ENCODE results near the gene STK32C.

STK32C gene

GRCh38 chr10:132166216-132166950 lies 141.4 kb downstream of the STK32C start:
- no peak for TF ChIP-seq YY1 (IDR thresholded peaks at IDR 0.05; ENCODE audit: insufficient read depth, insufficient read length)
- TF ChIP-seq ZNF274 (IDR thresholded peaks at IDR 0.05; ENCODE audit: low read depth, low read length) = no peak
- TF ChIP-seq SUZ12 (IDR thresholded peaks at IDR 0.05; ENCODE audit: extremely low read depth, insufficient read depth, insufficient read length) = no peak
- H3K9ac ChIP-seq (ENCODE audit: insufficient read length, low read depth) = no peak overlapping the region
- H3K4me1 ChIP-seq (ENCODE audit: insufficient read depth, insufficient read length) = peaks cover 16% of the 10 kb centered on the region
- peaks cover 2% of the 10 kb centered on the region for H3K36me3 ChIP-seq (ENCODE audit: insufficient read depth, insufficient read length, low read length)
- H3K27me3 ChIP-seq (ENCODE audit: insufficient read depth, insufficient read length) = no peaks in the 10 kb centered on the region
- DNase-seq (ENCODE audit: low read depth, low spot score) = no peak
- no peak overlapping the region for H3K4me3 ChIP-seq (ENCODE audit: insufficient read length, low read depth)
- H3K9me3 ChIP-seq (ENCODE audit: insufficient read depth, low read length) = no peaks in the 10 kb centered on the region

- H3K9me3 ChIP-seq (ENCODE audit: insufficient read depth, low read length) = no peaks in the 10 kb centered on the region
- no peak for DNase-seq (ENCODE audit: low read depth, low spot score)
- TF ChIP-seq SUZ12 (IDR thresholded peaks at IDR 0.05; ENCODE audit: extremely low read depth, insufficient read depth, insufficient read length) (no peak), YY1 (IDR thresholded peaks at IDR 0.05; ENCODE audit: insufficient read depth, insufficient read length) (no peak), ZNF274 (IDR thresholded peaks at IDR 0.05; ENCODE audit: low read depth, low read length) (no peak)
- peaks cover 2% of the 10 kb centered on the region for H3K36me3 ChIP-seq (ENCODE audit: insufficient read depth, insufficient read length, low read length)
- H3K9ac ChIP-seq (ENCODE audit: insufficient read length, low read depth) = no peak overlapping the region
- no peak overlapping the region for H3K4me3 ChIP-seq (ENCODE audit: insufficient read length, low read depth)
- peaks cover 16% of the 10 kb centered on the region for H3K4me1 ChIP-seq (ENCODE audit: insufficient read depth, insufficient read length)
- H3K27me3 ChIP-seq (ENCODE audit: insufficient read depth, insufficient read length) = no peaks in the 10 kb centered on the region
Measured at GRCh38 chr10:132165416-132165980, 142.3 kb downstream of the STK32C start.

DNA sequence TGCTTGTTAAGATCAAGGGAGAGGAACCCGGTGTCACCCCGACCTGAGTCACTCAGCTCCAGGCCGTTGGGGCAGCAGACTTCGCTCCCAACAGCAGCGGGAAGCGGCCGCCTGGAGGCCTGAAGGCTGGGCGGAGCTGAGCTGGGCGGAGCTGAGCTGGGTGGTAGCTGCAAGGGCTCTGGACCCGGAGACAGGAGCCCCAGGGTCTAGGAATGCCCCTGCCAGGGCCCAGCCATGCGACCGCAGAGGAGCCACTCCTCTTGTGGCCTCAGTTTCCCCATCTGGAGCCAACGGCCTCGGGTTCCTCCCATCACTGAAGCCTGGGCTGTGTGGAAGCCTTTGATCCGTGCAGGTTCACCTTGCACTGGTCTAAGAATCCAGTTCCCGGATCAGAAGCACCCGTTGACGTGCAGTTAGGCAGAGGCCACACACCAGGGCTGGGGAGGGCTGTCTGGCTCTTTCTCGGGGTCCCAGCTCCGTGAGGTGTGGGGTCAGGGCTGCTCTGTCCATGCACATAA lies 142.9 kb downstream of the STK32C start:
- no peak for DNase-seq (ENCODE audit: low read depth, low spot score)
- peaks cover 16% of the 10 kb centered on the region for H3K4me1 ChIP-seq (ENCODE audit: insufficient read depth, insufficient read length)
- no peak for TF ChIP-seq SUZ12 (IDR thresholded peaks at IDR 0.05; ENCODE audit: extremely low read depth, insufficient read depth, insufficient read length)
- no peak for TF ChIP-seq YY1 (IDR thresholded peaks at IDR 0.05; ENCODE audit: insufficient read depth, insufficient read length)
- TF ChIP-seq ZNF274 (IDR thresholded peaks at IDR 0.05; ENCODE audit: low read depth, low read length) = no peak
- H3K36me3 ChIP-seq (ENCODE audit: insufficient read depth, insufficient read length, low read length) = peaks cover 2% of the 10 kb centered on the region
- no peaks in the 10 kb centered on the region for H3K27me3 ChIP-seq (ENCODE audit: insufficient read depth, insufficient read length)
- H3K9me3 ChIP-seq (ENCODE audit: insufficient read depth, low read length) = no peaks in the 10 kb centered on the region
- no peak overlapping the region for H3K9ac ChIP-seq (ENCODE audit: insufficient read length, low read depth)
- H3K4me3 ChIP-seq (ENCODE audit: insufficient read length, low read depth) = no peak overlapping the region

- DNase-seq (ENCODE audit: low read depth, low spot score) = no peak
- H3K4me1 ChIP-seq (ENCODE audit: insufficient read depth, insufficient read length) = peaks cover 16% of the 10 kb centered on the region
- H3K4me3 ChIP-seq (ENCODE audit: insufficient read length, low read depth) = no peak overlapping the region
- H3K27me3 ChIP-seq (ENCODE audit: insufficient read depth, insufficient read length) = no peaks in the 10 kb centered on the region
- H3K36me3 ChIP-seq (ENCODE audit: insufficient read depth, insufficient read length, low read length) = peaks cover 2% of the 10 kb centered on the region
- H3K9ac ChIP-seq (ENCODE audit: insufficient read length, low read depth) = no peak overlapping the region
- TF ChIP-seq SUZ12 (IDR thresholded peaks at IDR 0.05; ENCODE audit: extremely low read depth, insufficient read depth, insufficient read length) (no peak), ZNF274 (IDR thresholded peaks at IDR 0.05; ENCODE audit: low read depth, low read length) (no peak), YY1 (IDR thresholded peaks at IDR 0.05; ENCODE audit: insufficient read depth, insufficient read length) (no peak)
- H3K9me3 ChIP-seq (ENCODE audit: insufficient read depth, low read length) = no peaks in the 10 kb centered on the region
Measured at GRCh38 chr10:132163826-132164515, 143.8 kb downstream of the STK32C start.

GRCh38 chr10:132163278-132163765 lies 144.4 kb downstream of the STK32C start:
- Histone ChIP-seq H3K27me3 (ENCODE audit: insufficient read depth, insufficient read length) (no peaks in the 10 kb centered on the region), H3K36me3 (ENCODE audit: insufficient read depth, insufficient read length, low read length) (peaks cover 2% of the 10 kb centered on the region), H3K9me3 (ENCODE audit: insufficient read depth, low read length) (no peaks in the 10 kb centered on the region), H3K9ac (ENCODE audit: insufficient read length, low read depth) (no peak overlapping the region), H3K4me3 (ENCODE audit: insufficient read length, low read depth) (no peak overlapping the region), H3K4me1 (ENCODE audit: insufficient read depth, insufficient read length) (peaks cover 16% of the 10 kb centered on the region)
- no peak for DNase-seq (ENCODE audit: low read depth, low spot score)
- TF ChIP-seq ZNF274 (IDR thresholded peaks at IDR 0.05; ENCODE audit: low read depth, low read length) = no peak
- no peak for TF ChIP-seq SUZ12 (IDR thresholded peaks at IDR 0.05; ENCODE audit: extremely low read depth, insufficient read depth, insufficient read length)
- no peak for TF ChIP-seq YY1 (IDR thresholded peaks at IDR 0.05; ENCODE audit: insufficient read depth, insufficient read length)

DNA sequence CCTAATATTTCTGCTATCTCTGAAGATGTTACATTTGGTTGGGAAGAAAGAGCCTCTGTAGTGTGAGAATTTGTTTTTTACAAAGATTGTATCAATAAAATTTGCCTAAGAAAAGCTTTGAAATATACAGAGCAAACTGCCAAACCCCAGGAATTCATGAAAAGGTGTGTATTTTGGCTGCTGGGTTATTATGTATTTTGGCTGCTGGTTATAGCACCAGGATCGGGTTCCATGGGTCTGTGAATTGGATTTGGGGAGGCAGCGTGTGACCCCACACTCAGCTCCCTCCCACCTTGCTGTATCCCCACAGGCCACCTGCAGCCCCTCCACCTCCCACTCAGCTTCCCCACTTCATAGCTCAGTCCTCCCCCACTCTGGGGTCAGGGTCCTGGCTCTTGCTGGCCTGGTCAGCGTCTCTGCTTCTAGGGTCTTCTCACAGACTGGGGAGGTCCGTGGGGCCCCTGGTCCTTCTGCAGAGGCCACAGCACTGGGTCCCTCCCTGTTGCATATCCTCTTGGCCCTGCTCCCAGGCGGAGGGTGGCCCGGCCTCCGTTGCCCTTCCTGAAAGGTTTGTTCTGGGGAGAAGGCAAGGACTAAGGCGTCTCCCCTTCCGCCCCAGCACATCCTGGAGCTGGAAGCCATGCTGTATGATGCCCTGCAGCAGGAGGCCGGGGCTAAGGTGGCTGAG lies 145.0 kb downstream of the STK32C start:
- DNase-seq (ENCODE audit: low read depth, low spot score) = no peak
- Histone ChIP-seq H3K9ac (ENCODE audit: insufficient read length, low read depth) (no peak overlapping the region), H3K4me3 (ENCODE audit: insufficient read length, low read depth) (no peak overlapping the region), H3K4me1 (ENCODE audit: insufficient read depth, insufficient read length) (peaks cover 16% of the 10 kb centered on the region), H3K36me3 (ENCODE audit: insufficient read depth, insufficient read length, low read length) (peaks cover 2% of the 10 kb centered on the region), H3K27me3 (ENCODE audit: insufficient read depth, insufficient read length) (no peaks in the 10 kb centered on the region), H3K9me3 (ENCODE audit: insufficient read depth, low read length) (no peaks in the 10 kb centered on the region)
- TF ChIP-seq ZNF274 (IDR thresholded peaks at IDR 0.05; ENCODE audit: low read depth, low read length) = no peak
- TF ChIP-seq SUZ12 (IDR thresholded peaks at IDR 0.05; ENCODE audit: extremely low read depth, insufficient read depth, insufficient read length) = no peak
- TF ChIP-seq YY1 (IDR thresholded peaks at IDR 0.05; ENCODE audit: insufficient read depth, insufficient read length) = no peak
